Measurements from ENCODE around the gene RABEP2.

RABEP2 gene

GRCh38 chr16:28899882-28900590, 25.0 kb downstream of the RABEP2 start:
- no peak for TF ChIP-seq SPI1 (IDR thresholded peaks at IDR 0.05; ENCODE audit: borderline replicate concordance, low read depth)
- TF ChIP-seq REST (IDR thresholded peaks at IDR 0.05; ENCODE audit: insufficient replicate concordance, low read depth) = no peak
- TF ChIP-seq GABPA (IDR thresholded peaks at IDR 0.05; ENCODE audit: low read depth) = no peak
- no peak for TF ChIP-seq CTCF (IDR thresholded peaks at IDR 0.05; ENCODE audit: insufficient read depth, low read length)
- Histone ChIP-seq H3K4me3 (replicated peaks; ENCODE audit: insufficient read depth, low read length) (no peak overlapping the region), H3K27me3 (ENCODE audit: insufficient read depth, poor library complexity, severe bottlenecking) (no peaks in the 10 kb centered on the region), H3K27ac (replicated peaks) (no peak overlapping the region)
- DNase-seq (ENCODE audit: low read depth in 1 of 2, low spot score in 1 of 2) = no peak

- TF ChIP-seq REST (IDR thresholded peaks at IDR 0.05; ENCODE audit: insufficient replicate concordance, low read depth) = no peak
- no peak for TF ChIP-seq CTCF (IDR thresholded peaks at IDR 0.05; ENCODE audit: insufficient read depth, low read length)
- no peak for TF ChIP-seq SPI1 (IDR thresholded peaks at IDR 0.05; ENCODE audit: borderline replicate concordance, low read depth)
- TF ChIP-seq POLR2AphosphoS5 (IDR thresholded peaks at IDR 0.05; ENCODE audit: low read depth) = no peak
- TF ChIP-seq GABPA (IDR thresholded peaks at IDR 0.05; ENCODE audit: low read depth) = no peak
- Histone ChIP-seq H3K27ac (replicated peaks) (no peak overlapping the region), H3K4me3 (replicated peaks; ENCODE audit: insufficient read depth, low read length) (no peak overlapping the region), H3K27me3 (ENCODE audit: insufficient read depth, poor library complexity, severe bottlenecking) (no peaks in the 10 kb centered on the region)
- no peak for DNase-seq (ENCODE audit: low read depth in 1 of 2, low spot score in 1 of 2)
Measured at GRCh38 chr16:28898942-28899341, 26.1 kb downstream of the RABEP2 start.

GRCh38 chr16:28898266-28898665, 26.8 kb downstream of the RABEP2 start:
- no peak for DNase-seq (ENCODE audit: low read depth in 1 of 2, low spot score in 1 of 2)
- no peaks in the 10 kb centered on the region for H3K27me3 ChIP-seq (ENCODE audit: insufficient read depth, poor library complexity, severe bottlenecking)
- TF ChIP-seq SPI1 (IDR thresholded peaks at IDR 0.05; ENCODE audit: borderline replicate concordance, low read depth) (no peak), GABPA (IDR thresholded peaks at IDR 0.05; ENCODE audit: low read depth) (no peak), CTCF (IDR thresholded peaks at IDR 0.05; ENCODE audit: insufficient read depth, low read length) (no peak), POLR2AphosphoS5 (IDR thresholded peaks at IDR 0.05; ENCODE audit: low read depth) (no peak), REST (IDR thresholded peaks at IDR 0.05; ENCODE audit: insufficient replicate concordance, low read depth) (no peak)
- H3K4me3 ChIP-seq (replicated peaks; ENCODE audit: insufficient read depth, low read length) = no peak overlapping the region
- H3K27ac ChIP-seq (replicated peaks) = no peak overlapping the region

All from HL-60 (cell line).